Body of pancreas (tissue), 4 donors: ENCODE results near the gene SPARCL1. TPM values are rescaled to one million over a fixed set of nuclear protein-coding genes. Genes with fewer than 3 reads are reported as not detected.

Experiments
- ATAC-seq: fragments of 150-250 bp; one replicate; pipeline ENCODE4 v1.9.1; 2016
- DNase-seq, 4 donors: peaks; one replicate each; pipeline ENCODE4 v3.0.0-alpha.2; 2019
- H3K27ac ChIP-seq, 4 donors: fragments of 200-600 bp; sonication (generic); 1 replicate in 3 of 4; 2 replicates in 1 of 4; pipeline versions ENCODE4 v1.5.1 to v1.6.1; 2016 to 2019; ENCODE audit warnings: mild to moderate bottlenecking in 1 of 4, mixed read lengths in 1 of 4, moderate library complexity in 1 of 4
- H3K27me3 ChIP-seq, 2 donors: fragments of 200-600 bp; sonication (generic); one replicate each; pipeline ENCODE4 v1.6.0; 2016; ENCODE audit warnings: mild to moderate bottlenecking in 1 of 2
- H3K36me3 ChIP-seq, 2 donors: fragments of 200-600 bp; sonication (generic); replicated peaks in 1 of 2; 2 replicates each; pipeline ENCODE4 v1.5.1; 2016; ENCODE audit warnings: low read depth in 2 of 2; ENCODE audit not compliant: insufficient read depth in 1 of 2
- H3K4me1 ChIP-seq: fragments of 200-600 bp; sonication (generic); one replicate; pipeline ENCODE4 v1.6.0; 2016
- H3K4me3 ChIP-seq, 2 donors: fragments of 200-600 bp; sonication (generic); 1 replicate in 1 of 2; 2 replicates in 1 of 2; pipeline ENCODE4 v1.5.1; 2016 to 2019
- H3K9me3 ChIP-seq, 3 donors: fragments of 200-600 bp; sonication (generic); 1 replicate in 2 of 3; 2 replicates in 1 of 3; pipeline ENCODE4 v1.5.1; 2016
- POLR2A ChIP-seq, 3 donors: fragments of 450-650 bp; IDR thresholded peaks; one replicate each; pipeline ENCODE4 v1.6.1; 2016; ENCODE audit warnings: antibody characterized with exemption in 3 of 3, mild to moderate bottlenecking in 2 of 3
- WGBS, 2 donors: methylation state at CpG; one replicate each; pipeline ENCODE4 v1.1.5; 2017; 5-methylcytosine and 5-hydroxymethylcytosine counted together
- intact Hi-C: fragments of 100-400 bp; cut with DNase I; formaldehyde crosslinking; loops from one replicate; pipeline ENCODE4 v1.15.1; 2023
- total RNA-seq, 2 donors: library from RNA; depleted of rRNA; stranded (reverse); fragments of >200 nt; gene quantifications; one replicate each; pipeline ENCODE4 v1.1.0, GENCODE V29; 2016
- TF ChIP-seq, protein P1 (sequence below), 7 experiments: fragments of 450-650 bp in 4 of 7; fragments of 200-600 bp in 3 of 7; sonication (generic) in 3 of 7; IDR thresholded peaks; one replicate each; pipeline ENCODE4 v1.5.1; 2016 to 2019; ENCODE audit warnings: antibody characterized with exemption in 7 of 7

SPARCL1 gene
- total RNA-seq, 2 donors from 2014 or later = 137 to 141 TPM

DNA sequence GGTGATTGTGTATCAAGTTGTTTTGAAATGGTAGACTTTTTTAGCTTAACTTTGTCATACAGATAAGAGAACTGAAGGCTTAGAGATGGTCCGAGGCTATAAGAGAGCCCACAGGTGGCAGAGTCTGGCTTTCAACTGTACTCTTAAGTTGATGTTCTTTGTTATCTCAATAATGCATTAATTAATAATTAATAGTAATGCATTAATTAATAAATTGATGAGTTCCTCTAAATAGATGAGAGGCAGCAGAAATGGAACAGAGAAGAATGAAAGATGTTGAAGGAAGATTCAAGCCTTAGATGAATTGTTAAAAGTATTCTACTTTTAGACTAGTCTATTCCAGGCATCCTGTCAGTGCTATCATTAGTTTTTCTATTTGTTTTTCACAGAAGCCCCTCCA, 84.4 kb downstream of the SPARCL1 start:
- intact Hi-C loops = no loop called here
- no peak for TF ChIP-seq POLR2A (IDR thresholded peaks at IDR 0.05)
- TF ChIP-seq, protein P1, sequence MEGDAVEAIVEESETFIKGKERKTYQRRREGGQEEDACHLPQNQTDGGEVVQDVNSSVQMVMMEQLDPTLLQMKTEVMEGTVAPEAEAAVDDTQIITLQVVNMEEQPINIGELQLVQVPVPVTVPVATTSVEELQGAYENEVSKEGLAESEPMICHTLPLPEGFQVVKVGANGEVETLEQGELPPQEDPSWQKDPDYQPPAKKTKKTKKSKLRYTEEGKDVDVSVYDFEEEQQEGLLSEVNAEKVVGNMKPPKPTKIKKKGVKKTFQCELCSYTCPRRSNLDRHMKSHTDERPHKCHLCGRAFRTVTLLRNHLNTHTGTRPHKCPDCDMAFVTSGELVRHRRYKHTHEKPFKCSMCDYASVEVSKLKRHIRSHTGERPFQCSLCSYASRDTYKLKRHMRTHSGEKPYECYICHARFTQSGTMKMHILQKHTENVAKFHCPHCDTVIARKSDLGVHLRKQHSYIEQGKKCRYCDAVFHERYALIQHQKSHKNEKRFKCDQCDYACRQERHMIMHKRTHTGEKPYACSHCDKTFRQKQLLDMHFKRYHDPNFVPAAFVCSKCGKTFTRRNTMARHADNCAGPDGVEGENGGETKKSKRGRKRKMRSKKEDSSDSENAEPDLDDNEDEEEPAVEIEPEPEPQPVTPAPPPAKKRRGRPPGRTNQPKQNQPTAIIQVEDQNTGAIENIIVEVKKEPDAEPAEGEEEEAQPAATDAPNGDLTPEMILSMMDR (IDR thresholded peaks at IDR 0.05) = no peak
- Histone ChIP-seq H3K4me1 (peaks cover 8% of the 10 kb centered on the region), H3K9me3 (no peaks in the 10 kb centered on the region), H3K27me3 (no peaks in the 10 kb centered on the region), H3K4me3 (no peak overlapping the region), H3K27ac (no peak overlapping the region), H3K36me3 (peaks cover 0 to 15% of the 10 kb centered on the region in 2 donors)
- DNase-seq (no peak), ATAC-seq (no peak)
- 92 to 97% methylated on average over 1 of the region's 1 CpG for WGBS, 2 donors

DNA sequence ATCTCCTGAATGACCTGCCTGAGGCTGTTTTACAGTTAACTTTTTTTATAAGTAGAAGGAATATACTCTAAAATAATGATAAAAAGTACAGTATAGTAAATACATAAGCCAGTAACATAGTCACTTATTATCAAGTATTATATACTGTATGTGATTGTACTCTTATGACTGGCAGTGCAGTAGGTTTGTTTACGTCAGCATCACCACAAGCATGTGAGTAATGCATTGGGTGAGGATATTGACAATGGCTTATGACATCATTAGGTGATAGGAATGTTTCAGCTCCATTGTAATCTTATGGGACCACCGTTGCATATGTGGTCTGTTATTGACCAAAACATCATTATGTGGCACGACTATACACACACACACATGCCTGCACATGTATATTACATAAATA, 86.3 kb downstream of the SPARCL1 start:
- no peak overlapping the region for H3K27ac ChIP-seq
- intact Hi-C loops = no loop called here
- H3K36me3 ChIP-seq = peaks cover 0 to 21% of the 10 kb centered on the region in 2 donors
- no peak overlapping the region for H3K4me3 ChIP-seq
- H3K4me1 ChIP-seq = peaks cover 8% of the 10 kb centered on the region
- H3K27me3 ChIP-seq = no peaks in the 10 kb centered on the region
- ATAC-seq = no peak
- 87 to 88% methylated on average over 3 of the region's 3 CpGs for WGBS, 2 donors
- DNase-seq = no peak
- no peaks in the 10 kb centered on the region for H3K9me3 ChIP-seq
- TF ChIP-seq, protein P1 (IDR thresholded peaks at IDR 0.05) = no peak
- TF ChIP-seq POLR2A (IDR thresholded peaks at IDR 0.05) = no peak

DNA sequence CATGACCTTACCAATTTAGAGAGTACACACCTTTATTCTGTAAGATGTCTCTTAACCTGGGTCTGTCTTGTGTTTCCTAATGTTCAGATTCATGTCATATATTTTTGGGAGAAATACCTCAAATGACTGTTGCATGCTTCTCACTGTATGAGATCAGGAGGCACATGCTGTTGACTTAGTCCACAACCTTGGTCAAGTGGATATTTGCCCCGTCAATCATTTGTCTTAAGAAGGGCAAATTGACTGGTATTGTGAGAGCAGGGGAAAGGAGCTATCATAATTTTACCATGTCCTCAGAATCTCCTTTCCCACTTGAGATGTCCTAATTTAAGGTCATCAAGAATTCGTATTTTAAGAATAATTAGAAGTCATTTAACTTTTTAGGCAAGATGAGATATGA, 95.8 kb downstream of the SPARCL1 start:
- no peaks in the 10 kb centered on the region for H3K9me3 ChIP-seq
- ATAC-seq (no peak), DNase-seq (no peak)
- 47 to 49% methylated on average over 2 of the region's 2 CpGs for WGBS, 2 donors
- H3K4me1 ChIP-seq = peaks cover 43% of the 10 kb centered on the region
- H3K36me3 ChIP-seq = peaks cover 0 to 6% of the 10 kb centered on the region in 2 donors
- intact Hi-C loops = no loop called here
- H3K27ac ChIP-seq = no peak overlapping the region
- no peak overlapping the region for H3K4me3 ChIP-seq
- H3K27me3 ChIP-seq = no peaks in the 10 kb centered on the region
- TF ChIP-seq, protein P1 (IDR thresholded peaks at IDR 0.05) = no peak
- TF ChIP-seq POLR2A (IDR thresholded peaks at IDR 0.05) = no peak

DNA sequence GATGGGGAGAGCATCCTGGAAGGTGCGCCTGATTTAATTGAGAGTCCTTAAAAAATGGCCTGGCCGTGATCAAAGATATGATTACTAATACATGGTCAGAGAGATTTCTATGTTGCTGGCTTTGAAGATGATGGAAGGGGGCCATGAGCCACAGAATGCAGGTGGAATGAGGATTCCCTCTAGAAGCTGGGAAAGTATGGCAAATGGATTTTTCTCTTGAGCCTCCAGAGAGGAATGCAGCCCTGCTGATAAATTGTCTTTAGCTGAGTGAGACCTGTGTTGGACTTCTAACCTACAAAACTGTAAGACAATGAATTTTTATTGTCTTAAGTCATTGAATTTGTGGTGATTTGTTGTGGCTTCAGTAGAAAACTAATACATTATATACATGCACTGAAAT, 99.1 kb downstream of the SPARCL1 start:
- no peaks in the 10 kb centered on the region for H3K36me3 ChIP-seq
- no peaks in the 10 kb centered on the region for H3K27me3 ChIP-seq
- ATAC-seq (no peak), DNase-seq (no peak)
- H3K4me1 ChIP-seq = peaks cover 76% of the 10 kb centered on the region
- H3K9me3 ChIP-seq = no peaks in the 10 kb centered on the region
- 81 to 85% methylated on average over 2 of the region's 2 CpGs for WGBS, 2 donors
- intact Hi-C loops = no loop called here
- TF ChIP-seq, protein P1 (IDR thresholded peaks at IDR 0.05) = no peak
- no peak for TF ChIP-seq POLR2A (IDR thresholded peaks at IDR 0.05)
- no peak overlapping the region for H3K4me3 ChIP-seq
- H3K27ac ChIP-seq = no peak overlapping the region

DNA sequence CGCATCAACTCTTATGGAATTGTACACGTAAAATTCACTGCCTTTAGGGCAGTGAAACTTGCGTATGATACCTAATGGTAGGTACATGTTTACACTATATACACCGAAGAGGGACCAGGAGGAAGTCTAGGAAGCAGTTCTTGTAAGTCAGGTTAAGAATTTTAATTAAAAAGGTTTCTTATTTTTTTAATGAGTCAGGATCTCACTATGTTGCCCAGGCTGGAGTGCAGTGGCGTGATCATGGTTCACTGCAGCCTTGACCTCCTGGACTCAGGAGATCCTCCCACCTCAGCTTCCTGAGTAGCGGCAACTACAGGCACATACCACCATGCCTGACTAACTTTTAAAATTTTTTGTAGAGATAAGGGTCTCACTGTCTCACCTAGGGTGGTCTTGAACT, 100.2 kb downstream of the SPARCL1 start:
- H3K4me1 ChIP-seq = peaks cover 87% of the 10 kb centered on the region
- no peak overlapping the region for H3K4me3 ChIP-seq
- H3K9me3 ChIP-seq = no peaks in the 10 kb centered on the region
- ATAC-seq = no peak
- intact Hi-C loops = no loop called here
- no peak for TF ChIP-seq POLR2A (IDR thresholded peaks at IDR 0.05)
- TF ChIP-seq, protein P1 (IDR thresholded peaks at IDR 0.05) = no peak
- 94% methylated on average over 6 of the region's 6 CpGs for WGBS, 2 donors
- no peaks in the 10 kb centered on the region for H3K36me3 ChIP-seq
- DNase-seq = no peak
- no peak overlapping the region for H3K27ac ChIP-seq
- H3K27me3 ChIP-seq = no peaks in the 10 kb centered on the region
